ENCODE results near the gene LRIG1. TPM values are rescaled to one million over a fixed set of nuclear protein-coding genes. Genes with fewer than 3 reads are reported as not detected.
A peak's percentile ranks its signal among the peaks of the same experiment; 100 is the strongest.

Gene LRIG1
- total and polyA plus RNA-seq, 9 of the 15 experiments (the other 6 are each of a cell fraction or from before 2014, with no cell fraction given) = 0.05 to 0.38 (median 0.13) TPM; not detected in 3

GRCh38 chr3:66403323-66403990 is 97.4 kb downstream of the LRIG1 start:
- BruUV-seq (replicated peaks) = no TSS peak
- no peak overlapping the region for H2AFZ ChIP-seq (ENCODE audit: low read depth, low read length)
- no peaks in the 10 kb centered on the region for H3K9me1 ChIP-seq (ENCODE audit: control insufficient read depth, insufficient read depth, low read length)
- H3K9ac ChIP-seq (ENCODE audit: insufficient read depth in 1 of 2, low read depth in 2 of 2, low read length in 2 of 2) = no peak overlapping the region
- H3K27ac ChIP-seq (ENCODE audit: extremely low read depth, low read depth, low read length) = no peak overlapping the region
- ChIA-PET POLR2A (interaction anchor here (1.0 kb wide), 1 partner anchor 9 kb away, joined by 4 read pairs; no protein-coding TSS in a partner anchor), CTCF (ENCODE audit: low intra/inter-chr PET ratio) (no interaction called here)
- FAIRE-seq (no peak), ATAC-seq (no peak), DNase-seq (ENCODE audit: extremely low read depth in 1 of 4, low spot score in 3 of 4) (no peak)
- WGBS (ENCODE audit: insufficient coverage, low coverage, missing lambda C conversion rate) = 22% methylated on average over 9 of the region's 13 CpGs
- in situ Hi-C loops (cut with MboI) = loop anchor here (10.0 kb wide), 1 partner anchor 421 kb away; no protein-coding TSS in a partner anchor
- H3K4me3 ChIP-seq = no peak overlapping the region
- intact Hi-C loops (cut with micrococcal nuclease) = no loop called here
- no peaks in the 10 kb centered on the region for H4K20me1 ChIP-seq (replicated peaks; ENCODE audit: control insufficient read depth, insufficient read depth, low read length)
- no peaks in the 10 kb centered on the region for H3K9me3 ChIP-seq (replicated peaks; ENCODE audit: control insufficient read depth, insufficient read depth, low read depth, low read length)
- no peaks in the 10 kb centered on the region for H3K36me3 ChIP-seq (ENCODE audit: control insufficient read depth, insufficient read depth, low read length)
- peaks cover 0 to 14% of the 10 kb centered on the region in 2 experiments; a peak in 2 of 5 replicates for H3K27me3 ChIP-seq (ENCODE audit: control insufficient read depth in 2 of 2, insufficient read depth in 2 of 2, low read length in 2 of 2)
- H3K79me2 ChIP-seq (ENCODE audit: control insufficient read depth, insufficient read depth, low read length) = no peaks in the 10 kb centered on the region
- H3K4me1 ChIP-seq (replicated peaks in 1 of 2; ENCODE audit: control insufficient read depth in 2 of 2, insufficient read depth in 2 of 2, low read length in 2 of 2) = no peaks in the 10 kb centered on the region
- H3K4me2 ChIP-seq (ENCODE audit: insufficient read depth, low read length) = no peak overlapping the region
- no peak for TF ChIP-seq POLR2A (conservative IDR thresholded peaks at IDR 0.05)
- TF ChIP-seq, protein P1, sequence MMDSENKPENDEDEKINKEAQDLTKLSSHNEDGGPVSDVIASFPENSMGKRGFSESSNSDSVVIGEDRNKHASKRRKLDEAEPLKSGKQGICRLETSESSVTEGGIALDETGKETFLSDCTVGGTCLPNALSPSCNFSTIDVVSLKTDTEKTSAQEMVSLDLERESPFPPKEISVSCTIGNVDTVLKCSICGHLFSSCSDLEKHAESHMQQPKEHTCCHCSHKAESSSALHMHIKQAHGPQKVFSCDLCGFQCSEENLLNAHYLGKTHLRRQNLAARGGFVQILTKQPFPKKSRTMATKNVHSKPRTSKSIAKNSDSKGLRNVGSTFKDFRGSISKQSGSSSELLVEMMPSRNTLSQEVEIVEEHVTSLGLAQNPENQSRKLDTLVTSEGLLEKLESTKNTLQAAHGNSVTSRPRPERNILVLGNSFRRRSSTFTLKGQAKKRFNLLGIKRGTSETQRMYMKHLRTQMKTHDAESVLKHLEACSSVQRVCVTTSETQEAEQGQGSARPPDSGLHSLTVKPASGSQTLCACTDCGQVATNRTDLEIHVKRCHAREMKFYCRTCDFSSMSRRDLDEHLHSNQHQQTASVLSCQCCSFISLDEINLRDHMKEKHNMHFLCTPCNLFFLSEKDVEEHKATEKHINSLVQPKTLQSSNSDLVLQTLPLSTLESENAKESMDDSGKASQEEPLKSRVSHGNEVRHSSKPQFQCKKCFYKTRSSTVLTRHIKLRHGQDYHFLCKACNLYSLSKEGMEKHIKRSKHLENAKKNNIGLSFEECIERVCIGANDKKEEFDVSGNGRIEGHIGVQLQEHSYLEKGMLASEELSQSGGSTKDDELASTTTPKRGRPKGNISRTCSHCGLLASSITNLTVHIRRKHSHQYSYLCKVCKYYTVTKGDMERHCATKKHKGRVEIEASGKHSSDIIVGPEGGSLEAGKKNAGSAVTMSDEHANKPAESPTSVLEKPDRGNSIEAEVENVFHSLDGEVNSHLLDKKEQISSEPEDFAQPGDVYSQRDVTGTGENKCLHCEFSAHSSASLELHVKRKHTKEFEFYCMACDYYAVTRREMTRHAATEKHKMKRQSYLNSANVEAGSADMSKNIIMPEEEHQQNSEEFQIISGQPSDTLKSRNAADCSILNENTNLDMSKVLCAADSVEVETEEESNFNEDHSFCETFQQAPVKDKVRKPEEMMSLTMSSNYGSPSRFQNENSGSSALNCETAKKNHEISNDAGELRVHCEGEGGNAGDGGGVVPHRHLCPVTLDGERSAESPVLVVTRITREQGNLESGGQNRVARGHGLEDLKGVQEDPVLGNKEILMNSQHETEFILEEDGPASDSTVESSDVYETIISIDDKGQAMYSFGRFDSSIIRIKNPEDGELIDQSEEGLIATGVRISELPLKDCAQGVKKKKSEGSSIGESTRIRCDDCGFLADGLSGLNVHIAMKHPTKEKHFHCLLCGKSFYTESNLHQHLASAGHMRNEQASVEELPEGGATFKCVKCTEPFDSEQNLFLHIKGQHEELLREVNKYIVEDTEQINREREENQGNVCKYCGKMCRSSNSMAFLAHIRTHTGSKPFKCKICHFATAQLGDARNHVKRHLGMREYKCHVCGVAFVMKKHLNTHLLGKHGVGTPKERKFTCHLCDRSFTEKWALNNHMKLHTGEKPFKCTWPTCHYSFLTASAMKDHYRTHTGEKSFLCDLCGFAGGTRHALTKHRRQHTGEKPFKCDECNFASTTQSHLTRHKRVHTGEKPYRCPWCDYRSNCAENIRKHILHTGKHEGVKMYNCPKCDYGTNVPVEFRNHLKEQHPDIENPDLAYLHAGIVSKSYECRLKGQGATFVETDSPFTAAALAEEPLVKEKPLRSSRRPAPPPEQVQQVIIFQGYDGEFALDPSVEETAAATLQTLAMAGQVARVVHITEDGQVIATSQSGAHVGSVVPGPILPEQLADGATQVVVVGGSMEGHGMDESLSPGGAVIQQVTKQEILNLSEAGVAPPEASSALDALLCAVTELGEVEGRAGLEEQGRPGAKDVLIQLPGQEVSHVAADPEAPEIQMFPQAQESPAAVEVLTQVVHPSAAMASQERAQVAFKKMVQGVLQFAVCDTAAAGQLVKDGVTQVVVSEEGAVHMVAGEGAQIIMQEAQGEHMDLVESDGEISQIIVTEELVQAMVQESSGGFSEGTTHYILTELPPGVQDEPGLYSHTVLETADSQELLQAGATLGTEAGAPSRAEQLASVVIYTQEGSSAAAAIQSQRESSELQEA (IDR thresholded peaks at IDR 0.05; ENCODE audit: low read depth) = no peak
- TF ChIP-seq POLR2B (IDR thresholded peaks at IDR 0.05; ENCODE audit: low read depth, partially characterized antibody) = no peak
- peak; percentile 29; the same call in 1 of the 2 replicates for TF ChIP-seq MAFG (tag; conservative IDR thresholded peaks at IDR 0.05)
- peak; percentile 42; the same call in 1 of the 2 replicates for TF ChIP-seq C11orf30 (IDR thresholded peaks at IDR 0.05; ENCODE audit: low read depth)
- TF ChIP-seq ELF1 (tag; IDR thresholded peaks at IDR 0.05) = no peak
- TF ChIP-seq EP400 (IDR thresholded peaks at IDR 0.05) = no peak
- TF ChIP-seq RNF2 (IDR thresholded peaks at IDR 0.05) = no peak
- TF ChIP-seq OTX1 (CRISPR knock-in tag; IDR thresholded peaks at IDR 0.05) = no peak
- TF ChIP-seq JUN (IDR thresholded peaks at IDR 0.05; ENCODE audit: borderline replicate concordance, low read depth, low read length) = no peak
- no peak for TF ChIP-seq JUN (CRISPR knock-in tag; IDR thresholded peaks at IDR 0.05; ENCODE audit: borderline replicate concordance)
- TF ChIP-seq, protein P2, sequence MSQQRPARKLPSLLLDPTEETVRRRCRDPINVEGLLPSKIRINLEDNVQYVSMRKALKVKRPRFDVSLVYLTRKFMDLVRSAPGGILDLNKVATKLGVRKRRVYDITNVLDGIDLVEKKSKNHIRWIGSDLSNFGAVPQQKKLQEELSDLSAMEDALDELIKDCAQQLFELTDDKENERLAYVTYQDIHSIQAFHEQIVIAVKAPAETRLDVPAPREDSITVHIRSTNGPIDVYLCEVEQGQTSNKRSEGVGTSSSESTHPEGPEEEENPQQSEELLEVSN (IDR thresholded peaks at IDR 0.05; ENCODE audit: borderline replicate concordance in 1 of 2, extremely low read depth in 1 of 2, insufficient read depth in 1 of 2, insufficient read length in 1 of 2, low read depth in 1 of 2, low read length in 1 of 2, poor library complexity in 1 of 2, severe bottlenecking in 1 of 2) = no peak
